ENCODE data around the gene RAD51C.
"Not testable (repeated sequence)": the region's sequence is repeated elsewhere in the genome, so short reads cannot be mapped to it uniquely, and the experiment has no call there.

The RAD51C gene

DNA sequence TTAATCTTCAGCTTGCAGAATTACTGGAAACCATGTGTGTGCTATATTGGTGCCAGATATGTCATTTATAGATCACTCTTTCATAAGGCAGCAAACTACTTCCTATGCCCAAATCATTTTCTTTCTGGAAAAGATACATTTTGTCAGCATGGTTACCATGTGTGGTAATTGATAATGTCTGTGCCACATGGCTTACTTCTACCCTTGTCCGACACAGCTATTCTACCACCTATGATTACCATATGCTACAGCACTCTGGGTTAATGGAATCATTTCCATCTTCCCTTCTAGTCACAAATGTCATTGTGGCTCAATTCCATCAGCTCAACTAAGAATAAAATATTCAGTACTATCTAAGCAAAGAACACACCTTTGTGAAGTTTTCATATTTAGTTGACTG, 55.3 kb downstream of the RAD51C start:
- no peak for DNase-seq

DNA sequence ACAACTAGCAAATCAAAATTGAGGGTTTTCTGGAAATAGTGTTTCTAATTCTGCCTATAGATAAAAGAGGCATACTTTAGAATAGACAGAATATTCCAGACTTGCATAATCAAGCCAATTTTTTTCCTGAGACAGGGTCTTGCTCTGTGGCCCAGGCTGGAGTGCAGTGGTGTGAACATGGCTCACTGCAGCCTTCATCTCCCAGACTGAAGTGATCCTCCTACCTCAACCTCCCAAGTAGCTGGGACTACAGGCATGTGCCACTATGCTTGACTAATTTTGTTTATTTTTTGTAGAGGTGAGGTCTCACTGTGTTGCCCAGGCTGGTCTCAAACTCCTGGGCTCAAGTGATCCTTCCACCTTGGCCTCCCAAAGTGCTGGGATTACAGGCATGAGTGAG, 57.2 kb downstream of the RAD51C start:
- not testable (repeated sequence) for DNase-seq

DNA sequence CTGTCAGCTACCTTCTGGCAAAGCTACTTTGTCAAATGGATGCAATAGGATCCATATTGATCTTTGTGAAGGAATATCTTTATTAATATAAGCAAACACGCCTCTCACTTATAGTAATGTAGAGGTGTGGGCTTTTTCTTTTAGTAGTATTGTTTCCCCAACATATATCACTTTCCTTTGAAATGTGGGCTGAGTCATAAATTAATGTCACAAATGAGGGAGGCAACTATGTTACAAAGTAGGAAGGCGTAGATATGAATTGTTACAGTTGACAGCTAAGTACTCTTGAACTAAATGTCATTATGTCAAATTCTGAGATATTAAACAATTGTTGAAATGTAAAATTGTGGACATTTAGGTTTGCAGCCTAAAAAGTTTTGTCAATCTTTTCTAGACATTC, 60.6 kb downstream of the RAD51C start:
- DNase-seq = no peak

DNA sequence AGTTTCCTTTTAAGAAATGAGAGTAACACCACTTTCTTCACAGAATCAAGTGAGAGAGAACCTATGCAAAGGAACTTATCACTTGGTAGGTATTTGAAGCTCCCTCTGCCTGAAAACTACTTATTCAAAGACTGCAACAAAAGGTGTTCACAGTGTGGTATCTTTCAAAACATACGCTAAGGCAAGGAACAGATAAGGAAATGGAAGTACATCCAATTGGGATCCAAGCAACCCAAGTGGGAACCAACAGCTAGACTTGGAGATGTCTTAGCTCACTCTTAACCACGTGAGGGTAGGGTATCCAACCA, 62.8 kb downstream of the RAD51C start:
- DNase-seq = no peak

DNA sequence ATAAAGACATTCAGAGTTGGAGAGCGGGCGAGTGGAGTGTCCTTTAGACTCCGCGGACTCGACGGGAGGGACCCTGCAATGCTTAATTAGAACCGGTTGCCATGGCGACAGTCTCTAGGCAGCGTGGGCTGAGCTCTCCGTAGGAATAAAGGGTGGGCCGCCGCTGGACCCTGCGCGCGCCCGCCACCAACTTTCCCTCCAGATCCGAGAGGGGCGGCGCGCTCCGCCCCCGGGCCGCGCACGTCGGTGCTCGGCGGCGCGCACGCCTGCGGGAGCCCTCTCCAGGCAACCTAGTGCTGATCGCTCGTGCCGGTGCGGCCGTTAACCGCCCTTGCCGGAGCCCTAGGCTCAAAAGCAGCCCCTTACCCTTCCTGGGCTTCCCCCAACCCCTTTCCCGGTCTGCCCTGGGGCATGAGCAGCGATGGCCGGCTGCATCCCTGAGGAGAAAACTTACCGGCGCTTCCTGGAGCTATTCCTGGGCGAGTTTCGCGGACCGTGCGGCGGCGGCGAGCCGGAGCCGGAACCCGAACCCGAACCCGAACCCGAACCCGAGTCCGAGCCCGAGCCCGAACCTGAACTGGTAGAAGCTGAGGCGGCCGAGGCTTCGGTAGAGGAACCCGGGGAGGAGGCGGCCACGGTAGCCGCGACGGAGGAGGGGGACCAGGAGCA, 63.3 kb downstream of the RAD51C start, which contains the start of gene PPM1E:
Gene PPM1E (plus strand): TSS at position 278 of the 669 bp plus-strand sequence.
- DNase-seq = peak; percentile 23

DNA sequence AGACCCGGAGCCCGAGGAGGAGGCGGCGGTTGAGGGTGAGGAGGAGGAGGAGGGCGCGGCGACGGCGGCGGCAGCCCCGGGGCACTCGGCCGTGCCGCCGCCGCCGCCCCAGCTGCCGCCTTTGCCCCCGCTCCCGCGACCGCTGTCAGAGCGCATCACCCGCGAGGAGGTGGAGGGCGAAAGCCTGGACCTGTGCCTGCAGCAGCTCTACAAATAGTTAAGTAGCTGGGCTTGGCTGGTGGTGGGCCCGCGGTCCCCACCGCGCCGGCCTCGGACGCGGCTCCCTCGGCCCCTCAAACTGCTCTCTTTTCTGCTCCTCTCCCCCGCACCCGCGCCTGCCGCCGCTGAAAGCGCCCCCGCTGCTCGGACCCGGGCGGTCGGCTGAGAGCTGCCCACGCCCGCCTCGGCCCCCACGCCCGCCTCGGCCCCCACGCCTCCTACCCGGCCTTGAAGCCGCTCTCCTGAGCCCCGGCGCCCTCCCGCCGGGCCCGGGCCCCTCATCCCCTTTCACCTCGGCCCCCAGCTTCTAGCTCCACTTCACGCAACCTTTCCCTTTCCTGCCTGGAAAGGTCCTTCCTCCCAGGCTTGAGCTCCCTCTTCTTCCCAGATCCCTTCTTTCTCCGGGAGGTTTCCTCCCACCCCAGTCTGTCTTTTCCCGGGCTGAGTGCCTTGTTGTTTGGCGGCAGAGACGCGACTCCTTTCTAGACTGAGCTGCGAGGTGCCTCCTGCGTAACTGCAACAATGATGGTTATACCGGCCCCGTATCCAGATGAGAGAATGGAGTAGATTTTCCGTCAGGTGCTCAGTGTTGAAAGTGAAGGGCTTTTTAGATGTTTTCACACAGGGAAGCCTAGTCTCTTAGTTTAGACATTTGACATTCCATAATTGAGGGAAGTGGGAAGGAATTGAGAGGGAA, 64.1 kb downstream of the RAD51C start:
- peak; percentile 2 for DNase-seq

DNA sequence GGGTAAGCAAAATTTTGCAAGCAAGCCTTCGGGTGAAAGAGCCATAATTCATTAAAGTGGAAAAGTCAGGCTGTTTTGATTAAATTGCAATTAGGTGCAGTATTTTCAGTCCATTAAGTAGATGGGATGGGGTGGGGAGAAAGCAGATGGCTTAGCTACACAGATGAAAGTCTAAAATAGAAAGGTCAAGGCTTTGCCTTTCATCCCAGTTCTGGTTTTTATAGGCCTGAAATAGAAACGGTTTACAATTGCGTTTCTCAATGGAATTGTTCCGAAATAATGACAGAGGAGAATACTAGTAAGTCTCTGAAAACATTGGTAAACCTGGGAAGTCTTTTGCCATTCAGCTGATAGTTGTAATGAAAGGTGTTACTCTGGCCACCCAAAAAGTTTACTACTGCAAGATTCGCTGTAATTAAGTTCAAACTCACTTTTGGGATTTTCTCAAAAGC, 64.8 kb downstream of the RAD51C start:
- peak; percentile 3 for DNase-seq

DNA sequence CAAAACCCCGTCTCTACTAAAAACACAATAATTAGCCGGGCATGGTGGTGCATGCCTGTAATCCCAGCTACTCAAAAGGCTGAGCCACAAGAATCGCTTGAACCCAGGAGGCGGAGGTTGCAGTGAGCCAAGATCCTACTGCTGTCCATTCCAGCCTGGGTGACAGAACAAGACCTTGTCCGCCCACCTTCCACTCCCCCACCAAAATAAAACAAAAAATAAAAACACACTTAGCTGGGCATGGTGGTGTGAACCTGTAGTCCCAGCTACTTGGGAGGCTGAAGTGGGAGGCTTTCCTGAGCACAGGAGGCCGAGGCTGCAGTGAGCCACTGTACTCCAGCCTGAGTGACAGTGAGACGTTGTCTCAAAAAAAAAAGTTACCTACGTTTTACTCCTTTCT, 66.5 kb downstream of the RAD51C start:
- no peak for DNase-seq

DNA sequence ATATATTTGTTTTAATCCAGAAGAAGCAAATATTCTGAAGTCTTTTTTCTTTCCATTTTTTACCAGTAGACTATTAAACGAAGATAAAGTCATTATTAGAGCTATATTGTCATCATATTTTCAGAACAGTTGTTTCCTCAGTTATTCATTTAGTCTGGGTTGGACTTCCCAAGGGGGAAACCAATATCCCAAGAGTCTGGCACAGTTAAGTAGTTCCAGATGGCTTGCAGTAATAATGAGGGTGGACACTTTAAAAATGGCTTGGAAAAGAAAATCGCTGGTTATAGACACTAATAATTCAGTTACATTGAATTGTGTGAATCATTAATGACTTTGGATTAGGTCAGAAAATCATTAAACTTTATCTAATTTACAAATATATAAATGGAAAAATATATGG, 67.1 kb downstream of the RAD51C start:
- no peak for DNase-seq

DNA sequence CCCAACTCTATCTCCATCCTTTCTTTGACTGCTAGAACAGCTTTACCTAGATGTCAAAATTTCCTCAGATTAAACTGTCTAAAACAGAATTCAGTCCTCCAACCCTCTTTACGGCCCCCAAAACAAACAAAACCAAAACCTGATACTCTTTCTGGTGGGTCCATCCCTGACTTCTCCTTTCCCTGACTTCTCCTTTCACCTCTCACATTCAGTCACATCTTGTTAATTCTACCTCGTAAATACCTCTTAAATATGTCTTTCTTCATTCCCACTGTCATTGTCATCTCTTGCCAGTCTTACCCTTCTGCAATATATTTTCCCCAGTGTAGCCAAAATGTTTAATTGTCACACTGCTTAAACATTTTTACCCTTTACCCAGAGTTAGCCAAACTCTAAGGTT, 67.8 kb downstream of the RAD51C start:
- no peak for DNase-seq

DNA sequence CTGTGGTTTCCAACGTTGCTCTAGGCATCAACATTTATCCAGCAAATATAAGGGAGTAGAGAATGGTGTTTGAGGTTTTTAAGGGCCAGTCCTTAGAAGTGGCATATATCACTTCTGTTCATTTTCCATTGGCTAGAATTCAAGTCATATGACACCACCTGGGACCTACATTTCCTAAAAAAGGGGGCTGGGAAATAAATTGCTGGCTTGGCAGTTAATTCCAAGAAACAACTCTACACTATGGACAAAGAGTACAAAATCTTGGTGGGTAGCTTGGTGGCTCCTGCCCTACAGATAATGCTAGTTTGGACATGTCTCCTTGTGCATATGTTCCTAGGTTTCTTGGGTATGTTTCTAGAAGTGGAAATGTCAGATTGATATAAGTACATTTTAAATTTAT, 70.9 kb downstream of the RAD51C start:
- no peak for DNase-seq

DNA sequence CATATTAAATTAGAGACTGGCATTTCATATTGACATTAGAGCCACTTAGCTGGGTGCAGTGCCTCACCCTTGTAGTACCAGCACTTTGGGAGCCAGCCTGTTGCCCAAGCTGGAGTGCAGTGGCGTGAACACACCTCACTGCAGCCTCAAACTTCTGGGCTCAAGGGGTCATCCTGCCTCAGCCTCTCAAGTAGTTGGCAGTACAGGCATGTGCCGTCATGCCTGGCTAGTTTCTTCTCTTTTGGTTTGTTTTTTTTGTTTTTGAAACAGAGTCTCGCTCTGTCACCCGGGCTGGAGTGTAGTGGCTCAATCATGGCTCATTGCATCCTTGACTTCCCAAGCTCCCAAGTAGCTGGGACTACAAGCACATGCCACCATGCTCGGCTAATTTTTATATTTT, 72.0 kb downstream of the RAD51C start:
- no peak for DNase-seq

DNA sequence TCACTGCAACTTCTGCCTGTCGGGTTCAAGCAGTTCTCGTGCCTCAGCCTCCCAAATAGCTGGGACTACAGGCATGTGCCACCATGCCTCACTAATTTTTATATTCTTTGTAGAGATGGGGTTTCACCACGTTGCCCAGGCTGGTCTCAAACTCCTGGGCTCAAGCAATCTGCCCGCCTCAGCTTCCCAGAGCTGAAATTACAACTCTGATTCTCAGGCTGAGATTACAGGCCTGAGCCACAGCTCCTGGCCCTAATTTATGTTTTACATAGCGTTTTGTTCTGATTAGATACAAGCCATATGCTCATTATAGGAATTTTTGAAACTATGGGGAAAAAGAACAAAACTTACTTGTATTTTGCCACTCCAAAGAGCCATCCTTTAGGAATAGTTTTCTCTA, 86.1 kb downstream of the RAD51C start:
- DNase-seq = not testable (repeated sequence)

DNA sequence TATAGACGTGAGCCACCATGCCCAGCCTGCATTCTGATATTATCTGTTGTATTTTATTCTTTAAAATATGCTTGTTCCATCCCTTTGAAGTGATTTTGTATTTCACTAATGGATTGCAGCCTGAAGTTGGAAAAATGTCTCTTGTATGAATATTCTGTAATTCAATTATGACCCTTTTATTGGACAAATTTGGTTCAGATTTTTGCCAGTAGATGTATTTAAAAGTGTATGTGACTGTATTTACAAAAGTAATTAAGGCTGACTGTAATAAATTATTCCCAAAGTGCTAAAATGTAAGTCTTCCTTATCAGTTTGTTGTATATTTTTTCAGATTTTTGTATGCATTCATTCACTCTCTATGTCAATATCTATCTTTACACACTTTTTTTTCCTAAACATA, 87.0 kb downstream of the RAD51C start:
- DNase-seq = no peak

DNA sequence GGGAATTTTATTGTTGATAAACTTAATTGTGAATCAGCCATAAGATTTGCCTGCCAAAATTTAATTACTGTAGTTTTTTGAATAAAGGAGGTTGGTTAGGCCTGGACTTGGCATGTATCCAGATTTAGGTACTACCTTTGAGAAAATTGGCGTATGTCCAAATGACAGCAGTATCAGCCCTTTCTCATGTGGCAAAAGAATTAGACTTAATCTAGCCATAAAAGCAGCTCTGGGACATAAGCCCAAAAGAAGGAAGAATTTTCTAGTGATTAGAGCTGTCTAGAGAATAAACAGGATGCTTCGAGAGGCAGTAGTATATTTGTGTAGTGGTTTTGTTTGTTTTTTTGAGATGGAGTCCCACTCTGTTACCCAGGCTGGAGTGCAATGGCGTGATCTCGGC, 91.0 kb downstream of the RAD51C start:
- no peak for DNase-seq

DNA sequence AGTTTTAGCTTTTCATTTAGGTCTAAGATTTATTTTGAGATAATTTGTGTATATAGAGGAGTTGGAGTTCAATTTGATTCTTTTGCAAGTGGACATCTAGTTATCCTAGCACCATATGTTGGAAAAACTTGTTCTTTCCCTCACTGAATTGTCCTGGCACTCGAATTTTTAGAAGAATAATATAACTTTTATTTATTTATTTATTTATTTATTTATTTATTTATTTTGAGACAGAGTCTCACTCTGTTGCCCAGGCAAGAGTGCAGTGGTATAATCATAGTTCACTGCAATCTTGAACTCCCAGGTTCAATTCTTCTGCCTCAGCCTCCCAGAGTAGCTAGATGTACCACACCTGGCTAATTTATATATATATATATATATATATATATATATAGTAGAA, 92.7 kb downstream of the RAD51C start:
- no peak for DNase-seq

Data from inflammatory macrophage treated with lipopolysaccharide for 4 hours (primary cell).